CD4-positive, alpha-beta T cell (primary cell): Measurements from ENCODE around the gene SLC34A2. TPM values are rescaled to one million over a fixed set of nuclear protein-coding genes. Genes with fewer than 3 reads are reported as not detected.

ENCODE experiments used
- ATAC-seq: fragments of 200-7000 bp; cut with Tn5 transposase; one replicate; pipeline ENCODE4 v1.10.0; 2022; ENCODE audit warnings: mild to moderate bottlenecking; ENCODE audit not compliant: poor library complexity
- CTCF ChIA-PET: fragments of 350-600 bp; sonication (Branson Sonifier 250); formaldehyde crosslinking; loops from one replicate; lab custom pipeline; 2021; ENCODE audit warnings: antibody characterized with exemption, inconsistent platforms; lab: Charles Lee
- POLR2A ChIA-PET: fragments of 350-600 bp; sonication (Branson Sonifier 250); formaldehyde crosslinking; loops from one replicate; lab custom pipeline; 2021; ENCODE audit warnings: antibody characterized with exemption, inconsistent platforms; lab: Charles Lee
- DNase-seq, 14 experiments: peaks; one replicate each; pipeline ENCODE4 v3.0.0-alpha.2; 2013 to 2020; ENCODE audit warnings: mixed read lengths in 2 of 14
- H3K27ac ChIP-seq, 2 donors: one replicate each; pipeline versions ENCODE4 v1.5.1 to v1.7.0; 2013; ENCODE audit warnings: low read length in 2 of 2, low read depth in 1 of 2, mild to moderate bottlenecking in 1 of 2
- H3K27me3 ChIP-seq, 2 experiments: 1 replicate in 1 of 2; 2 replicates in 1 of 2; pipeline versions ENCODE4 v1.6.1 to v1.7.0; 2013; ENCODE audit warnings: low read length in 2 of 2, control low read depth in 1 of 2, mild to moderate bottlenecking in 1 of 2, moderate library complexity in 1 of 2; ENCODE audit not compliant: insufficient read depth in 2 of 2, control insufficient read depth in 1 of 2
- H3K36me3 ChIP-seq: one replicate; pipeline ENCODE4 v1.6.1; 2013; ENCODE audit warnings: low read length, control low read depth; ENCODE audit not compliant: insufficient read depth
- H3K4me1 ChIP-seq: one replicate; pipeline ENCODE4 v1.6.1; 2013; ENCODE audit warnings: low read length, control low read depth; ENCODE audit not compliant: insufficient read depth
- H3K4me3 ChIP-seq: one replicate; pipeline ENCODE4 v1.5.1; 2013; ENCODE audit warnings: mild to moderate bottlenecking, low read length, moderate library complexity
- H3K9me3 ChIP-seq, 2 experiments: 1 replicate in 1 of 2; 2 replicates in 1 of 2; pipeline versions ENCODE4 v1.6.1 to v1.7.0; 2013; ENCODE audit warnings: low read length in 2 of 2, mild to moderate bottlenecking in 2 of 2, control low read depth in 1 of 2, moderate library complexity in 1 of 2; ENCODE audit not compliant: control insufficient read depth in 1 of 2, insufficient read depth in 1 of 2
- H3K27ac Mint-ChIP-seq: one replicate; pipeline ENCODE4 v1.8.0; 2020; ENCODE audit warnings: mixed read lengths
- H3K27me3 Mint-ChIP-seq: one replicate; pipeline ENCODE4 v1.8.0; 2021; ENCODE audit warnings: mixed read lengths
- H3K36me3 Mint-ChIP-seq: one replicate; pipeline ENCODE4 v1.8.0; 2021; ENCODE audit warnings: low read depth, mixed read lengths
- H3K4me1 Mint-ChIP-seq: one replicate; pipeline ENCODE4 v1.8.0; 2021; ENCODE audit warnings: low read depth, mixed read lengths
- H3K4me3 Mint-ChIP-seq: one replicate; pipeline ENCODE4 v1.8.0; 2020; ENCODE audit warnings: mild to moderate bottlenecking, mixed read lengths
- H3K9me3 Mint-ChIP-seq: one replicate; pipeline ENCODE4 v1.8.0; 2020; ENCODE audit warnings: mixed read lengths
- CTCF ChIP-seq: fragments of 200-600 bp; IDR thresholded peaks from one replicate; pipeline ENCODE4 v1.8.0; 2022; ENCODE audit warnings: antibody characterized with exemption, mild to moderate bottlenecking
- intact Hi-C, 2 experiments: fragments of 100-400 bp; cut with DNase I in 1 of 2; cut with micrococcal nuclease in 1 of 2; formaldehyde crosslinking; loops; one replicate each; pipeline versions ENCODE4 v1.15.1 to v1.9.0; 2023 to 2025; cut with DNase I, micrococcal nuclease
- total RNA-seq, 174 experiments: library from RNA in 2 of 174; stranded (reverse) in 2 of 174; gene quantifications; one replicate each; pipeline ENCODE4 v1.2.3 and lab custom pipeline; 2021 to 2026

Gene SLC34A2
- total RNA-seq, 2 experiments from 2014 or later: not detected

DNA sequence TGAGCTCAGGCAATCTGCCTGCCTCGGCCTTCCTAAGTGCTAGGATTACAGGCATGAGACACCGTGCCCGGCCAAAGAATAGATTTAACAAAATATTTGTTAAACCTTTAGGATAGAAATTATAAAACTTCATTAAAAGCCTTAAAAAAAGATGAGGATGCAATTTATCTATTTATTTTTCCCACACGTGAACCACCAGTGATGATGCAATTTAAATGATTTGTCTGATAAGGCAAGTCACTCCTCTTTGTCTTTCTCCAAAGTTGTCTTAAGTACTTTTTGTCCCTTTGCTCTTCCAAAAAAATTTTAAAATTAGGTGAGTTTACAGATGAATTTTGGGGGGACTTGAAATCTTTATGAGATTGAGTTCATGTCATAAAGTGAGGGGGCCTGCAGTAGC is 58.2 kb downstream of the SLC34A2 start:
- ATAC-seq: no peak
- H3K36me3 ChIP-seq: no peaks in the 10 kb centered on the region
- H3K27me3 ChIP-seq: no peaks in the 10 kb centered on the region
- CTCF ChIA-PET: no interaction called here
- DNase-seq: no peak
- no peaks in the 10 kb centered on the region for H3K9me3 ChIP-seq
- Mint-ChIP-seq H3K4me1 (no peaks in the 10 kb centered on the region), H3K27ac (no peak overlapping the region), H3K36me3 (no peaks in the 10 kb centered on the region), H3K4me3 (no peak overlapping the region), H3K27me3 (no peaks in the 10 kb centered on the region), H3K9me3 (peaks cover 3% of the 10 kb centered on the region)
- H3K4me1 ChIP-seq: no peaks in the 10 kb centered on the region
- POLR2A ChIA-PET: no interaction called here
- no peak overlapping the region for H3K27ac ChIP-seq
- no peak for TF ChIP-seq CTCF
- no peak overlapping the region for H3K4me3 ChIP-seq
- intact Hi-C loops: no loop called here

DNA sequence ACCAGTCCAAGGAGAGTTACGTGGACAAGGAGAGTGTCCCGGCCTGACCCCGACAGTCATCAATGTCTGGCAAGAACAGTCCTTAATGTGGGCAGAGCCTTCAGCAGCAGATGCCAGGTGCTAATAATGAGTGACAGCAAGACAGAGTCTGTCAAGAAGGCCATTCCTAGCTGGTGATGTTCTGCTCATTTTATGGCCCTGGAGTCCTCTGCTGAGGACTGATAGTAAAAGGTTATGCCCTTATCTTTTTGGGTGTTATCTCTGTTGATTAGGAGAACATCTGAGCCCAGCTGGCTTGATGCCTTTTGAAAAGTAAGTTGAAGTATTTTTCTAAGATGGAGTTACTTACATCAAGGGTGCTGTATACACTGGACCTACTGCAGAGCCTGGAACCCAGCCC is 67.3 kb downstream of the SLC34A2 start:
- H3K27me3 ChIP-seq: no peaks in the 10 kb centered on the region
- TF ChIP-seq CTCF: no peak
- no peak overlapping the region for H3K27ac Mint-ChIP-seq
- H3K9me3 ChIP-seq: no peaks in the 10 kb centered on the region
- H3K4me3 Mint-ChIP-seq: no peak overlapping the region
- no peaks in the 10 kb centered on the region for H3K36me3 Mint-ChIP-seq
- H3K36me3 ChIP-seq: no peaks in the 10 kb centered on the region
- intact Hi-C loops: no loop called here
- ChIA-PET CTCF (no interaction called here), POLR2A (no interaction called here)
- no peaks in the 10 kb centered on the region for H3K4me1 Mint-ChIP-seq
- no peak overlapping the region for H3K4me3 ChIP-seq
- DNase-seq (no peak), ATAC-seq (no peak)
- no peaks in the 10 kb centered on the region for H3K9me3 Mint-ChIP-seq
- no peaks in the 10 kb centered on the region for H3K27me3 Mint-ChIP-seq
- no peak overlapping the region for H3K27ac ChIP-seq
- H3K4me1 ChIP-seq: no peaks in the 10 kb centered on the region

DNA sequence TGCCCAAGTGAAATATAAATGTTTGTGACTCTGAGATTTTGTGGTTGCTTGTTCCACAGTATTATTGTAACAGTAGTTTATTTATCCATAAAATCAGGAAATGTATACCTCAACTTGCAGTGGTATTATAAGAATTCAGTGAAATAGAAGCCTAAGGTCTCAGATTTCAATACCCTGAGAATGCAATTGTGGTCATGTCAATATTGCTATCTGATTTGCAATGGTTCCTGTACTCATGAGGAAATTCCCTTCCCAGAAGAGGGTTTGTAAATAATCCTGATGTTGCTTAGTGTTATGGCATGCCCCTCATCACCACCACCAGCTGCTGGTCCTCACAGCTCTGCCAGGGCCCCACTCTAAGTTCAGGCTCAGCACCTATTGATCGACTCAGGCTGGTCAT is 67.8 kb downstream of the SLC34A2 start:
- H3K27ac ChIP-seq: no peak overlapping the region
- H3K27ac Mint-ChIP-seq: no peak overlapping the region
- no peak for DNase-seq
- no peaks in the 10 kb centered on the region for H3K27me3 Mint-ChIP-seq
- intact Hi-C loops: no loop called here
- no peaks in the 10 kb centered on the region for H3K4me1 ChIP-seq
- no peak for TF ChIP-seq CTCF
- no peaks in the 10 kb centered on the region for H3K36me3 Mint-ChIP-seq
- H3K36me3 ChIP-seq: no peaks in the 10 kb centered on the region
- no peak overlapping the region for H3K4me3 ChIP-seq
- no peak for ATAC-seq
- no peaks in the 10 kb centered on the region for H3K9me3 Mint-ChIP-seq
- no peaks in the 10 kb centered on the region for H3K4me1 Mint-ChIP-seq
- H3K27me3 ChIP-seq: no peaks in the 10 kb centered on the region
- ChIA-PET CTCF (no interaction called here), POLR2A (no interaction called here)
- no peaks in the 10 kb centered on the region for H3K9me3 ChIP-seq
- H3K4me3 Mint-ChIP-seq: no peak overlapping the region
